ENCODE measurements around the gene RNH1.

GRCh38 chr11:541433-541885 lies 34.4 kb upstream of the RNH1 start:
- TF ChIP-seq POLR2AphosphoS5 (IDR thresholded peaks at IDR 0.05; ENCODE audit: low read depth, low read length) (no peak), CTCF (IDR thresholded peaks at IDR 0.05; ENCODE audit: control extremely low read depth in 1 of 3, insufficient read depth in 1 of 3, low read depth in 1 of 3, low read length in 3 of 3) (no peak), CBX8 (IDR thresholded peaks at IDR 0.05; ENCODE audit: borderline replicate concordance, low read depth, low read length) (no peak), POLR2A (IDR thresholded peaks at IDR 0.05; ENCODE audit: control extremely low read depth in 1 of 2, low read depth in 2 of 2, low read length in 2 of 2) (no peak), RFX5 (IDR thresholded peaks at IDR 0.05; ENCODE audit: borderline replicate concordance, low read depth, low read length) (no peak), ATF2 (IDR thresholded peaks at IDR 0.05; ENCODE audit: low read length) (no peak), SIN3A (conservative IDR thresholded peaks at IDR 0.05 in 1 of 2, IDR thresholded peaks at IDR 0.05 in 1 of 2; ENCODE audit: low read depth in 1 of 2, low read length in 2 of 2) (no peak), JUN (IDR thresholded peaks at IDR 0.05; ENCODE audit: low read depth, low read length) (no peak), EZH2 (IDR thresholded peaks at IDR 0.05; ENCODE audit: low read depth, low read length, severe bottlenecking) (no peak), NRF1 (IDR thresholded peaks at IDR 0.05; ENCODE audit: low read depth, low read length) (no peak)

Measured in H1 (cell line).